Activated CD8-positive, alpha-beta memory T cell treated with anti-CD3 and anti-CD28 coated beads for 4 hours (primary cell): ENCODE data around the gene FLT4.

ENCODE experiments used
- DNase-seq, 2 donors: peaks; one replicate each; pipeline ENCODE4 v3.0.0-alpha.2; 2020; ENCODE audit warnings: low read depth in 2 of 2

The FLT4 gene

DNA sequence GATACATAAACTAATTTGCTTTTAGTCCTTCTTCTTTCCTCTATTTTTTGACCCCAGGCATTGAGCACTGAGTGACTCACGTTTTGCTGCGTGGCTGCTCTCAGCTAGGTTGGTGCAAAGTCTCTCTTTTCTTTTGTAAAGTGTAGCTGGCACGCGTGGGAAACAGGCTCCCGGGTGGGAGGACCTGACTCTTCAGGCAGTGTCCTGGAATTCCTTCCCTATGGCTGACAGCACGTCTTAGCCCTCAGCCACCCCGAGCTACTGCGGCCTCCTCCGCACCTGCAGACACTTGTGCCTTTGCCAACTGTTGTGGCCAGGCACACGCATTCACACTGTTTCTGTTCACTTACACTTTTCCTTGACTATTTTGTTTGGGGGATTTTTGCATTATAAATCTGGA lies 57.2 kb downstream of the FLT4 start:
- no peak for DNase-seq

DNA sequence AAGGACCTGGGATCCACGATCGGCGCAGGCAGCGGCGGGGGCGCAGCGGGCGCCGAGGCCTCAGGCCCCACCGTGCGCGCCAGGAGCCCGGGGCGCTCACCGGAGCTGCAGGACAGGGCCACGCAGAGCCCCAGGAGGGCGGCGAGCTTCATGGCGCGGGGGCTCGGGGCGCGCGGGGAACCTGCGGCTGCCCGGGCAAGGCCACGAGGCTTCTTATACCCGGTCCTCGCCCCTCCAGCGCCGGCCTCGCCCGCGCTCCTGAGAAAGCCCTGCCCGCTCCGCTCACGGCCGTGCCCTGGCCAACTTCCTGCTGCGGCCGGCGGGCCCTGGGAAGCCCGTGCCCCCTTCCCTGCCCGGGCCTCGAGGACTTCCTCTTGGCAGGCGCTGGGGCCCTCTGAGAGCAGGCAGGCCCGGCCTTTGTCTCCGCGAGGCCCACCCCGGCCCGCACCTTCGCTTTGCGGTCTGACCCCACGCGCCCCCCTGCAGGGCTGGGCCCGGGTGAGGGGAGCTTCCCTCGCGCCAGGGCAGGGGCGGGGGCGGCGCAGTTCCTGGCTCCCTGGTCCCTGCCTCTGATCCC lies 58.0 kb downstream of the FLT4 start, which contains the start of gene SCGB3A1:
Gene SCGB3A1 (minus strand): TSS at position 189 of the 577 bp plus-strand sequence. CDS start 37 bp downstream, at position 152.
- DNase-seq, result no peak

- DNase-seq, result no peak
These were observed 58.7 kb downstream of the FLT4 start for GRCh38 chr5:180590543-180591310.

DNA sequence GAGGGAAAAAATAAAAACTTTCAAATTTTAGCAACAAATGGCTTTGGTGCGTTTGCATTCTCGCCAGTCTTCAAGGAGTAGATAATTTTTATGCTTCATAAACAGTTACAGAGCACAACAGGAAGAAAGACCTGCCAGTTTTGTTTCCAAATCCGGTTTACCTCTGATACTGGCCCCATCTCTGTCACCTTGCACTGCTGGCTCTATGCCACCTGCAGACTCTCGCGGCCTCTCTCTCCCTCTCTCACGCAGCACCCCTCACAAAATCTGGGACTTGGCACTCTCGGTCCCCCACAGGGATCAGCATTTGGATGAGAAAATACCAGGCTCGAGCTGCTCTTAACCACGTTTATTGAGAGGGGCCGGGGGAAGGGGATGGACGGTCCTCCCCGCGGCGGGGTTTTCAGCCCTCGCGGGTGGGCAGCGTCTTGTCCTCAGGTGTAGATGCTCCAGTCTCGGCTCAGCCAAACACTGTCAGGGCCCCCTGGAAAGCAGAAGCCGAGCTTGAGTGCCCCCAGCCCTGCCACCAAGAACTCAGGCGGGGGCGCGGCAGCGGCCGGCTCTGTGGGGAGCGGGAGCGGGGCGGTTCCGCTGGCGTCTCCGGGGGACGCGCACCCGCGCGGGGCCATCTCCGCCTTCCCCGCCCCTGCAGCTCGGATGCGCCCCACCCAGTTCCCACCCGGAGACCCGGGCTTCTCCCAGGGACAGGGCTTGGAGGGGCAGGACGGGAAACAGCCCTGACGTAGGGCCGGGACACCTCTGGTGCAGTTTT lies 59.4 kb downstream of the FLT4 start:
- DNase-seq, result no peak

- no peak for DNase-seq
These were observed 62.5 kb downstream of the FLT4 start for GRCh38 chr5:180586870-180587269.

- no peak for DNase-seq
These were observed 63.2 kb downstream of the FLT4 start for GRCh38 chr5:180586204-180586603.

DNA sequence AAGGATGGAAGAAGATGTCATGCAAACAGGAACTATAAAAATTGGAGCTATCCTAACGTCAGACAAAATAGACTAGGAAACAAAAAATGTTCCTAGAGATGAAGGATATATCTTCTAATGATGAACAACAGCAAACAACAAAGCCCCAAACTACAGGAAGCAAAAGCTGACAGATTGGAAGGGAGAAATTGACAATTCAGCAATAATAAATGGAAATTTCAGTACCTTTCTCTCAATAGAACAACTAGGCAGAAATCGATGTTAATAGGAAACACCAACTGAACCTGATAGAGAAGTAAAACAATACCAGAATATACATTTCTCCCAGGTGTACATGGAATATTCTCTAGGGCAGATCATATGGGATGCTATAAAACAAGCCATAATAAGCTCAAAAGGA lies 65.7 kb downstream of the FLT4 start:
- no peak for DNase-seq

DNA sequence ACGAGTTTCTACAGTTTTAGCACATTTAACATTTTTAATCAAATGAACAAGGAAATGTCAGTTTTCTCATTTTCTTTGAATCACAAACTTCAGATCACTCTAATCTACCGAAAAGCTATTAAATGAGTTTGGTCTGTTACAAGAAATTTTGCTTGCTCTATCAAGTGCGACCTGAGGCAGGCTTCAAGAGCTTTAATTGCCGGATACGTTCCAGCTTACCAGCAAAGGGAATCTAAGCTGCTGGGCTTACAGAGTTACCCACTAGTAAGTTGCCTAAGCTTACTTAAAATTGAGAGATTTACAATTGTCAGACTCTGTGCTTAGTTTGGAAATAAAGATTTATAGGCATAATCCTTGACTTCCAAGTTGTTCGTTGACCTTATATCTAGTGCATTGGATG lies 68.7 kb downstream of the FLT4 start:
- DNase-seq, result no peak

DNA sequence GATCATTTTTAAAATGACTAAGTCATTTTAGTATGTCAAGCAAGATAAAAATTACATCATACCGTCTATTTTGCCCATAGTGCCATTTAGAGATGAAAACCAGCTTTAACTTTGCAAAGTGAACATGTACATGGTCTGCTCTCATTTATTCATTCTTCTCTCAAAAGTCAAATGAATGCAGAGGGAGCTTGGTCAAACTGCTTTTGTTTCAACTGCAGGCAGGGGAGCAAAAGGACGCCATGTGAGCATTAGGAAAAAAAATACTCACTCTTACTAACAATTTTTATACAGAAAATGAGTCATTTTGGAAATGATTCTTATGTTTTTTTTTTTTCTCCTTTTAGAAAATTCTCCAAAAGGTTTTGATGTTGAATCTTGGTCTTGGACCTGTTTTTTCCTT lies 73.8 kb downstream of the FLT4 start:
- DNase-seq, result no peak

- DNase-seq, result no peak
These were observed 80.5 kb downstream of the FLT4 start for GRCh38 chr5:180568914-180569313.

DNA sequence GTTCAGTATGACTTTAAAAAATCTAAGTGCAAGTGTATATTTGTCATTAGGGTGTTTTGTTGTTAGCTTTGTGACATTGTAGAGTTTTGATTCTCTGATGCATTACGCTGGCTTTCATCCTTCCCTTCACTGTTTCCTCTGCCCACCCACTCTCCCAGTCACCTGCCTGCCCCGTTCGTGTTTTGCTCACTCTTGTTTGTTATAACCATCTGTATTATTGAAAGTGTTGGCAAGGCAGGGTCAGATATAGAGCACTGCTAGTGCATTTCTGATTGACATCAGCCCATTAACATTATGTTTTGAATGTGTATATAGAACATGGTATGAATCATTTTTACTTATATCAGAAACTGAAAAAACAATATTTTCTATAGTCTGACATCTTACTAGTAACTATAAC lies 85.4 kb downstream of the FLT4 start:
- DNase-seq, result no peak

DNA sequence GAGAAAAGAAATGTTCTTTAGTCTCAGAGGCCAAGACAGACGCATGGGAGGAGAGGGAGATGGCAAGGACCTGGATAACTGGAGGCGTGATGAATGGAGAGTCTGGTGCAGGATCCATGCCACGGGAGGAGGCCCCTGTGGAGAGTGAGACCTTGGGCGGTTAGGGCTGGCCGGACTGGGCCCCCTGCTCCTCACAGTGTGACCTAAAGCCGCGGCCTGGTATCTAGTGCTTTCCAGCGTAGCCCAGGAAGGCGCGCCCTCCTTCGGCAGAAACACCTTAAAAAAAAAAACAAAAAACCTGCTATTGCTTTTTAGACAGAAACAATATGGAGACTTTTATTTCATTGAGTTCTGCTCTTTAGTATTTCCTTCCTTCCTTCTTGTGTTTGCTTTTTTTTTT lies 91.2 kb downstream of the FLT4 start:
- DNase-seq, result no peak

DNA sequence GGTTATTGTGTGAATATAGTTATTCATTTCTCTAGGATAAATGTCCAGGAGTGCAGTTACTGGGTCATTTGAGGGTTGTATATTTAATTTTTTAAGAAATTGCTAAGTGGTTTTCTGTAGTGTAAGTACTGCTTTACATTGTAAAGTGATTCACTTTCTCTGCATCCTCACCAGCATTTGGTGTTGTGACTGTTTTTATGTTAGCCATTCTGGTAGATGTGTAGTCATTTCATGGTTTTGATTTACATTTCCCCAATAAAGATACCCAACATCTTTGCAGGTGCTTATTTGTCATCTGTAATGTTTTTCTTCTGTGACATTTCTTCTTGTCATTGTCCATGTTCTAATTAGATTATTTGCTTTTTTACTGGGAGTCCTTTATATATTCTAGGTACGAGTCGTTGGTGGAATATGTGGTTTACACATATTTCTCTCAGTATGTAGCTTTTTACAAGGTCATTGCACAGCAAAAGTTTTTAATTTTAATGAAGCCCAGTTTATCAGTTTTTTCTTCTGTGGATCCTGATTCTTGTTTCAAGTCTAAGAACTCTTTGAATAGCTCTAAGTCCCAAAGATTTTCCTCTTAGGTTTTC lies 92.1 kb downstream of the FLT4 start:
- DNase-seq, result no peak

- no peak for DNase-seq
These were observed 94.1 kb downstream of the FLT4 start for GRCh38 chr5:180555168-180555921.

- no peak for DNase-seq
These were observed 95.9 kb downstream of the FLT4 start for GRCh38 chr5:180553530-180553929.
